PC-9 (cell line): ENCODE measurements around the gene ZNF512B. TPM values are rescaled to one million over a fixed set of nuclear protein-coding genes. Genes with fewer than 3 reads are reported as not detected.
A peak's percentile ranks its signal among the peaks of the same experiment; 100 is the strongest.

Experiments used
- BruUV-seq: library from RNA; stranded (reverse); fragments of 400-500 nt; replicated peaks from 2 replicates; lab custom pipeline; 2021; lab: Mats Ljungman, UMichigan
- CTCF ChIA-PET: fragments of 300-600 bp; sonication (Branson Sonifier 250); formaldehyde crosslinking; loops from one replicate; lab custom pipeline; 2022; ENCODE audit warnings: antibody characterized with exemption; lab: Charles Lee
- POLR2A ChIA-PET: fragments of 300-600 bp; sonication (Branson Sonifier 250); formaldehyde crosslinking; loops from one replicate; lab custom pipeline; 2022; ENCODE audit warnings: antibody characterized with exemption; ENCODE audit not compliant: unreplicated experiment; lab: Charles Lee
- DNase-seq, 2 experiments: peaks; one replicate each; pipeline versions ENCODE4 v3.0.0 to v3.0.0-alpha.2; 2015 to 2022; ENCODE audit warnings: mixed read lengths in 1 of 2
- H2AFZ ChIP-seq: fragments of 200-600 bp; sonication (generic); 2 replicates; pipeline ENCODE4 v1.8.1; 2017; ENCODE audit warnings: antibody characterized with exemption
- H3F3A ChIP-seq: fragments of 200-600 bp; sonication (generic); 2 replicates; pipeline ENCODE4 v1.8.1; 2017; ENCODE audit warnings: antibody characterized with exemption, mild to moderate bottlenecking, low read depth; ENCODE audit not compliant: insufficient read depth
- H3K27ac ChIP-seq: fragments of 200-600 bp; sonication (generic); 2 replicates; pipeline ENCODE4 v1.6.1; 2016; ENCODE audit warnings: mixed run types
- H3K27me3 ChIP-seq: fragments of 200-600 bp; sonication (generic); 2 replicates; pipeline ENCODE4 v1.6.1; 2016; ENCODE audit warnings: low read depth, mixed run types; ENCODE audit not compliant: insufficient read depth
- H3K36me3 ChIP-seq: fragments of 200-600 bp; sonication (generic); 2 replicates; pipeline ENCODE4 v1.6.1; 2016; ENCODE audit warnings: low read depth, mixed run types
- H3K4me1 ChIP-seq: fragments of 200-600 bp; sonication (generic); replicated peaks from 2 replicates; pipeline ENCODE4 v1.6.1; 2016; ENCODE audit warnings: mixed run types; ENCODE audit not compliant: insufficient read depth
- H3K4me2 ChIP-seq: fragments of 200-600 bp; sonication (generic); 2 replicates; pipeline ENCODE4 v1.6.1; 2017; ENCODE audit warnings: mixed run types
- H3K4me3 ChIP-seq: fragments of 200-600 bp; sonication (generic); 2 replicates; pipeline ENCODE4 v1.6.1; 2016; ENCODE audit warnings: mixed run types
- H3K79me2 ChIP-seq: fragments of 200-600 bp; sonication (generic); 2 replicates; pipeline ENCODE4 v1.6.1; 2017; ENCODE audit warnings: low read depth, mixed run types
- H3K9me2 ChIP-seq: fragments of 200-600 bp; sonication (generic); 2 replicates; pipeline ENCODE4 v1.8.1; 2017; ENCODE audit warnings: mild to moderate bottlenecking; ENCODE audit not compliant: insufficient read depth
- H3K9me3 ChIP-seq: fragments of 200-600 bp; sonication (generic); 2 replicates; pipeline ENCODE4 v1.8.1; 2016; ENCODE audit warnings: low read depth; ENCODE audit not compliant: insufficient read depth
- H4K20me1 ChIP-seq: fragments of 200-600 bp; sonication (generic); 2 replicates; pipeline ENCODE4 v1.8.1; 2017; ENCODE audit not compliant: insufficient read depth
- EZH2 ChIP-seq: fragments of 200-600 bp; sonication (generic); IDR thresholded peaks from 2 replicates; pipeline ENCODE4 v1.8.0; 2017; ENCODE audit warnings: antibody characterized with exemption, low read depth
- intact Hi-C: fragments of 100-400 bp; cut with micrococcal nuclease; formaldehyde crosslinking; loops from one replicate; pipeline ENCODE4 v1.10.0; 2022; ENCODE audit not compliant: unreplicated experiment
- total RNA-seq: library from RNA; stranded (reverse); gene quantifications from 2 replicates; pipeline ENCODE4 v1.2.3, GENCODE V29; 2021
- TF ChIP-seq, protein P1 (sequence below): fragments of 200-600 bp; sonication (generic); conservative IDR thresholded peaks from 2 replicates; pipeline ENCODE4 v1.6.1; 2017; ENCODE audit warnings: mixed run types, antibody characterized with exemption, mild to moderate bottlenecking, moderate library complexity

Gene ZNF512B
- total RNA-seq, 1 experiment from 2014 or later, result 28.1 TPM

DNA sequence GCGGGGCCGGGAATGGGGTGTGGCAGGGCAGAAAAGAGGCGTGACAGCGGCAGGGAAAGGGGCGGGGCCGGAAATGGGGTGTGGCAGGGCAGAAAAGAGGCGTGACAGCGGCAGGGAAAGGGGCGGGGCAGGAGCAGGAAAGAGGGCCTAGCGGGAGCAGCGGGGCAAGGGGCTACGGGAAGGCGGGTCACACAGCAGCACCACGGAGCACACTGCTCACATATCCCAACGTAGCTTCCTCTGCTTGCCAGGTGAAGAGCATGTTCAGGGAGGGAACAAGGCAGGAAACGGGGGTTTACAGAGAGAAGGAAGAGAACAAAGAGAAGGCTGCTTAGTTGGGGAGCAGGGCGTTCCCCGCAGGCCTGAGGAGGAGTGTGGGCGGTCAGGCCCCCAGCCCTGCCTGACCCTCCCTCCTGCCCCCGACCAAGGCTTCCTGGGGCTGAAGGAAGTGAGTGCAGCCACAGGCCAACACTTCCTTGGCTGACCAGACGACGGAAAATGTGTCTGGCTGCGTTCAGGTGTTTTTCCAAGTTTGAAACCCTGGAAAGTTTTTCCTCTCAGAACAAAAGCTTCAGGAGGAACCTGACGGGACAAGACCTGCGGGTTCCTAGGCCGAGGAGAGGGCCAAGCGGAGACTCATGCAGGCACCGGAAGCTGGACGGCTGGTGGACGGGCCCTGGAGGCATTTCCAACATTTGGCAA, 27.3 kb downstream of the ZNF512B start:
- H3K27me3 ChIP-seq, result no peaks in the 10 kb centered on the region
- no peaks in the 10 kb centered on the region for H3K4me1 ChIP-seq
- H3K9me2 ChIP-seq, result no peaks in the 10 kb centered on the region
- ChIA-PET POLR2A (interaction anchor here (0.6 kb wide), 1 partner anchor 209 kb away, joined by 8 read pairs; no protein-coding TSS in a partner anchor), CTCF (no interaction called here)
- no peak for DNase-seq
- peaks cover 17% of the 10 kb centered on the region for H3K79me2 ChIP-seq
- intact Hi-C loops, result no loop called here
- peaks cover 70% of the 10 kb centered on the region for H4K20me1 ChIP-seq
- no peak overlapping the region for H3K4me3 ChIP-seq
- BruUV-seq, result no TSS peak
- peak overlapping the region; percentile 16; the same call in 1 of the 2 replicates for H3K27ac ChIP-seq
- H3K36me3 ChIP-seq, result peaks cover 17% of the 10 kb centered on the region
- no peak overlapping the region for H3K4me2 ChIP-seq
- H3K9me3 ChIP-seq, result no peaks in the 10 kb centered on the region
- H2AFZ ChIP-seq, result no peak overlapping the region
- no peak for TF ChIP-seq EZH2
- TF ChIP-seq, protein P1, sequence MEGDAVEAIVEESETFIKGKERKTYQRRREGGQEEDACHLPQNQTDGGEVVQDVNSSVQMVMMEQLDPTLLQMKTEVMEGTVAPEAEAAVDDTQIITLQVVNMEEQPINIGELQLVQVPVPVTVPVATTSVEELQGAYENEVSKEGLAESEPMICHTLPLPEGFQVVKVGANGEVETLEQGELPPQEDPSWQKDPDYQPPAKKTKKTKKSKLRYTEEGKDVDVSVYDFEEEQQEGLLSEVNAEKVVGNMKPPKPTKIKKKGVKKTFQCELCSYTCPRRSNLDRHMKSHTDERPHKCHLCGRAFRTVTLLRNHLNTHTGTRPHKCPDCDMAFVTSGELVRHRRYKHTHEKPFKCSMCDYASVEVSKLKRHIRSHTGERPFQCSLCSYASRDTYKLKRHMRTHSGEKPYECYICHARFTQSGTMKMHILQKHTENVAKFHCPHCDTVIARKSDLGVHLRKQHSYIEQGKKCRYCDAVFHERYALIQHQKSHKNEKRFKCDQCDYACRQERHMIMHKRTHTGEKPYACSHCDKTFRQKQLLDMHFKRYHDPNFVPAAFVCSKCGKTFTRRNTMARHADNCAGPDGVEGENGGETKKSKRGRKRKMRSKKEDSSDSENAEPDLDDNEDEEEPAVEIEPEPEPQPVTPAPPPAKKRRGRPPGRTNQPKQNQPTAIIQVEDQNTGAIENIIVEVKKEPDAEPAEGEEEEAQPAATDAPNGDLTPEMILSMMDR, result no peak
- H3F3A ChIP-seq, result peaks cover 38% of the 10 kb centered on the region

DNA sequence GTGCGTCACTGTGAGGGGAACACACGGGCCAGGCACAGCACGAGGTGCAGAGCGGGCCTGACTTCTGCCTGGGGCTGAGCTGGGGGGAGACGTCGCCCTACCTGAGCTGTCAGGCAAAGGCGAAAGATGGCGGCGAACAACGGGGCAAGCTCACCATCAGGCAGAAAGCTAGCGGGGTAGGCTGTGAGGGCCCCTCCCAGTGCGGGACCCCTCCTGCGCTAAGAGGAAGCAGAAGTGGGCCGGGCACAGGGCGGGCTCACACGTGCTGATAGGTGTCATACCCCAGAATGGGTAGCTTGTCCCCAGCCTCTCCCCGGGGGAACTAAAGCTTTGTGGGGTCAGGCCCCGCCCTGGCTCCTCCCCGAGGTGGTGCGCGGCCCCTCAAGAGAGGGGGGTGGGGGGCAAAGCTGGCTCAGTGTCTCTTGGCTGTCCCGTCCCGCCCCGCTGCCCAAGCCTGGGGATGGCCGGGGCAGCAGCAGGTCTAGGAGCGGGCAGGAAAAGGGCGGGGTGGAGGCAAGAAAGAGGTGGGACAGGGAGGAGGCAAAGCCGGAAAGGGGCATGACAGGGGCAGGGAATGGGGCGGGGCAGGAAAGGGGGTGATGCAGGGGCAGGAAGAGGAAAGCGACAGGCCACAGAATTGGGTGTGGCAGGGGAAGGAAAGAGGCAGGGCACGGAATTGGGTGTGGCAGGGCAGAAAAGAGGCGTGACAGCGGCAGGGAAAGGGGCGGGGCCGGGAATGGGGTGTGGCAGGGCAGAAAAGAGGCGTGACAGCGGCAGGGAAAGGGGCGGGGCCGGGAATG, 28.2 kb downstream of the ZNF512B start:
- no peak for DNase-seq
- H3K27ac ChIP-seq, result peak overlapping the region; percentile 26; the same call in 1 of the 2 replicates

More for the DNA sequence above, 28.2 kb downstream of the ZNF512B start:
- H3K79me2 ChIP-seq, result peaks cover 9% of the 10 kb centered on the region
- TF ChIP-seq, protein P1, result no peak
- TF ChIP-seq EZH2, result no peak
- H3K9me3 ChIP-seq, result no peaks in the 10 kb centered on the region
- no TSS peak for BruUV-seq
- no peak overlapping the region for H2AFZ ChIP-seq
- ChIA-PET CTCF (no interaction called here), POLR2A (no interaction called here)
- H3K36me3 ChIP-seq, result peaks cover 17% of the 10 kb centered on the region
- H3K4me1 ChIP-seq, result no peaks in the 10 kb centered on the region
- peaks cover 68% of the 10 kb centered on the region for H4K20me1 ChIP-seq
- no peaks in the 10 kb centered on the region for H3K9me2 ChIP-seq
- no peaks in the 10 kb centered on the region for H3K27me3 ChIP-seq
- H3K4me2 ChIP-seq, result no peak overlapping the region
- intact Hi-C loops, result no loop called here
- H3F3A ChIP-seq, result peaks cover 42% of the 10 kb centered on the region
- no peak overlapping the region for H3K4me3 ChIP-seq
